T-helper 1 cell treated with Interleukin-12 subunit alpha and Interleukin-12 subunit beta and Interleukin-4 antibody, amounts not matched to agents 30 μg/mL and 1 μg/mL, for 36 hours (primary cell): ENCODE results near the gene BTBD1.
"Not testable (repeated sequence)": the region's sequence is repeated elsewhere in the genome, so short reads cannot be mapped to it uniquely, and the experiment has no call there.

Experiments
- H3K27ac Mint-ChIP-seq: one replicate; pipeline ENCODE4 v1.8.0; 2021; ENCODE audit warnings: mild to moderate bottlenecking, mixed read lengths
- H3K27me3 Mint-ChIP-seq: one replicate; pipeline ENCODE4 v1.8.0; 2021; ENCODE audit warnings: low read depth, mixed read lengths
- H3K36me3 Mint-ChIP-seq: one replicate; pipeline ENCODE4 v1.8.0; 2021; ENCODE audit warnings: low read depth, mixed read lengths
- H3K4me1 Mint-ChIP-seq: one replicate; pipeline ENCODE4 v1.8.0; 2021; ENCODE audit warnings: low read depth, mixed read lengths
- H3K4me3 Mint-ChIP-seq: one replicate; pipeline ENCODE4 v1.8.0; 2021; ENCODE audit warnings: mild to moderate bottlenecking, moderate library complexity, mixed read lengths
- H3K9me3 Mint-ChIP-seq: one replicate; pipeline ENCODE4 v1.8.0; 2021; ENCODE audit warnings: mixed read lengths

BTBD1 gene

GRCh38 chr15:83106994-83107840, 40.2 kb upstream of the BTBD1 start, which contains the start of gene TM6SF1:
TM6SF1 (plus strand) TSS chr15:83107645; CDS start chr15:83107681, 36 bp downstream.
- H3K27me3 Mint-ChIP-seq: peaks cover 30% of the 10 kb centered on the region
- H3K36me3 Mint-ChIP-seq: peaks cover 23% of the 10 kb centered on the region
- H3K4me3 Mint-ChIP-seq: peak within 1 kb of the TSS; percentile 95
- no peaks in the 10 kb centered on the region for H3K9me3 Mint-ChIP-seq
- H3K4me1 Mint-ChIP-seq: peaks cover 38% of the 10 kb centered on the region
- H3K27ac Mint-ChIP-seq: peak within 1 kb of the TSS; percentile 92

- peaks cover 13% of the 10 kb centered on the region for H3K36me3 Mint-ChIP-seq
- H3K9me3 Mint-ChIP-seq: no peaks in the 10 kb centered on the region
- H3K27ac Mint-ChIP-seq: peak overlapping the region; percentile 50
- peaks cover 30% of the 10 kb centered on the region for H3K4me1 Mint-ChIP-seq
- peak overlapping the region; percentile 77 for H3K4me3 Mint-ChIP-seq
- peaks cover 46% of the 10 kb centered on the region for H3K27me3 Mint-ChIP-seq
These were observed 38.4 kb upstream of the BTBD1 start for GRCh38 chr15:83105440-83105839.

GRCh38 chr15:83104141-83104540, 37.1 kb upstream of the BTBD1 start:
- Mint-ChIP-seq H3K4me1 (peaks cover 20% of the 10 kb centered on the region), H3K27ac (no peak overlapping the region), H3K9me3 (no peaks in the 10 kb centered on the region), H3K27me3 (peaks cover 57% of the 10 kb centered on the region), H3K36me3 (peaks cover 6% of the 10 kb centered on the region), H3K4me3 (no peak overlapping the region)

GRCh38 chr15:83102346-83102745, 35.3 kb upstream of the BTBD1 start:
- Mint-ChIP-seq H3K4me3 (no peak overlapping the region), H3K9me3 (peaks cover 9% of the 10 kb centered on the region), H3K36me3 (no peaks in the 10 kb centered on the region), H3K27ac (no peak overlapping the region), H3K27me3 (peaks cover 74% of the 10 kb centered on the region), H3K4me1 (peaks cover 8% of the 10 kb centered on the region)

- H3K27me3 Mint-ChIP-seq: peaks cover 76% of the 10 kb centered on the region
- no peak overlapping the region for H3K27ac Mint-ChIP-seq
- H3K36me3 Mint-ChIP-seq: no peaks in the 10 kb centered on the region
- no peaks in the 10 kb centered on the region for H3K4me1 Mint-ChIP-seq
- H3K9me3 Mint-ChIP-seq: peaks cover 15% of the 10 kb centered on the region
- no peak overlapping the region for H3K4me3 Mint-ChIP-seq
These were observed 33.1 kb upstream of the BTBD1 start for GRCh38 chr15:83100097-83100646.

GRCh38 chr15:83099290-83099689, 32.2 kb upstream of the BTBD1 start:
- Mint-ChIP-seq H3K4me3 (no peak overlapping the region), H3K36me3 (no peaks in the 10 kb centered on the region), H3K9me3 (peaks cover 15% of the 10 kb centered on the region), H3K27me3 (peaks cover 70% of the 10 kb centered on the region), H3K4me1 (no peaks in the 10 kb centered on the region), H3K27ac (no peak overlapping the region)

GRCh38 chr15:83098079-83098478, 31.0 kb upstream of the BTBD1 start:
- Mint-ChIP-seq H3K27me3 (peaks cover 65% of the 10 kb centered on the region), H3K4me3 (no peak overlapping the region), H3K4me1 (no peaks in the 10 kb centered on the region), H3K9me3 (peaks cover 15% of the 10 kb centered on the region), H3K36me3 (no peaks in the 10 kb centered on the region), H3K27ac (no peak overlapping the region)

- peaks cover 6% of the 10 kb centered on the region for H3K4me1 Mint-ChIP-seq
- H3K36me3 Mint-ChIP-seq: no peaks in the 10 kb centered on the region
- H3K27me3 Mint-ChIP-seq: peaks cover 38% of the 10 kb centered on the region
- H3K27ac Mint-ChIP-seq: no peak overlapping the region
- no peak overlapping the region for H3K4me3 Mint-ChIP-seq
- peaks cover 15% of the 10 kb centered on the region for H3K9me3 Mint-ChIP-seq
These were observed 27.5 kb upstream of the BTBD1 start for GRCh38 chr15:83094583-83094982.

GRCh38 chr15:83092309-83092976, 25.4 kb upstream of the BTBD1 start:
- Mint-ChIP-seq H3K4me1 (peaks cover 6% of the 10 kb centered on the region), H3K27ac (peak overlapping the region; percentile 32), H3K9me3 (peaks cover 5% of the 10 kb centered on the region), H3K36me3 (no peaks in the 10 kb centered on the region), H3K27me3 (peaks cover 34% of the 10 kb centered on the region), H3K4me3 (no peak overlapping the region)

- not testable (repeated sequence) for H3K4me3 Mint-ChIP-seq, H3K36me3 Mint-ChIP-seq, H3K9me3 Mint-ChIP-seq, H3K4me1 Mint-ChIP-seq, H3K27ac Mint-ChIP-seq
- H3K27me3 Mint-ChIP-seq: peaks cover 34% of the 10 kb centered on the region
These were observed 24.9 kb upstream of the BTBD1 start for GRCh38 chr15:83091965-83092308.

- peaks cover 6% of the 10 kb centered on the region for H3K4me1 Mint-ChIP-seq
- H3K27ac Mint-ChIP-seq: no peak overlapping the region
- H3K9me3 Mint-ChIP-seq: no peaks in the 10 kb centered on the region
- H3K36me3 Mint-ChIP-seq: no peaks in the 10 kb centered on the region
- peaks cover 25% of the 10 kb centered on the region for H3K27me3 Mint-ChIP-seq
- no peak overlapping the region for H3K4me3 Mint-ChIP-seq
These were observed 23.4 kb upstream of the BTBD1 start for GRCh38 chr15:83090465-83090864.

- Mint-ChIP-seq H3K27me3 (peaks cover 25% of the 10 kb centered on the region), H3K4me1 (peaks cover 6% of the 10 kb centered on the region), H3K36me3 (no peaks in the 10 kb centered on the region), H3K4me3 (no peak overlapping the region), H3K27ac (no peak overlapping the region), H3K9me3 (no peaks in the 10 kb centered on the region)
These were observed 21.8 kb upstream of the BTBD1 start for GRCh38 chr15:83088876-83089275.

GRCh38 chr15:83087576-83087975, 20.5 kb upstream of the BTBD1 start:
- H3K27me3 Mint-ChIP-seq: peaks cover 27% of the 10 kb centered on the region
- H3K4me3 Mint-ChIP-seq: no peak overlapping the region
- H3K36me3 Mint-ChIP-seq: no peaks in the 10 kb centered on the region
- H3K9me3 Mint-ChIP-seq: no peaks in the 10 kb centered on the region
- peaks cover 6% of the 10 kb centered on the region for H3K4me1 Mint-ChIP-seq
- H3K27ac Mint-ChIP-seq: no peak overlapping the region

- H3K27me3 Mint-ChIP-seq: peaks cover 37% of the 10 kb centered on the region
- H3K4me3 Mint-ChIP-seq, H3K36me3 Mint-ChIP-seq, H3K27ac Mint-ChIP-seq, H3K9me3 Mint-ChIP-seq, H3K4me1 Mint-ChIP-seq: not testable (repeated sequence)
These were observed 19.0 kb upstream of the BTBD1 start for GRCh38 chr15:83085864-83086552.
